Endothelial cell of umbilical vein (primary cell): Measurements from ENCODE around the gene HOXA9. TPM values are rescaled to one million over a fixed set of nuclear protein-coding genes. Genes with fewer than 3 reads are reported as not detected.

Experiments used
- BruUV-seq: library from RNA; stranded (reverse); fragments of 400-500 nt; replicated peaks from 2 replicates; lab custom pipeline; 2021; lab: Mats Ljungman, UMichigan
- CTCF ChIA-PET: fragments of 300-600, 350-600 bp; sonication (Branson Sonifier 250); formaldehyde crosslinking; loops from one replicate; lab custom pipeline; 2021; ENCODE audit warnings: antibody characterized with exemption, inconsistent platforms; lab: Charles Lee
- POLR2A ChIA-PET: fragments of 300-600, 350-600 bp; sonication (Branson Sonifier 250); formaldehyde crosslinking; loops from one replicate; lab custom pipeline; 2021; ENCODE audit warnings: antibody characterized with exemption, inconsistent platforms; lab: Charles Lee
- DNase-seq: peaks from one replicate; pipeline ENCODE4 v3.0.0-alpha.2; 2011; ENCODE audit warnings: low read depth, low spot score
- FAIRE-seq: peaks from 2 replicates; lab custom pipeline; 2011; peaks lifted over from hg19 to GRCh38; lab: Jason Lieb, UNC
- H2AFZ ChIP-seq: 2 replicates; pipeline ENCODE4 v1.6.0; 2012; ENCODE audit warnings: low read depth, low read length, control low read depth, inconsistent platforms
- H3K27ac ChIP-seq: 2 replicates; pipeline ENCODE4 v1.5.1; 2011; ENCODE audit warnings: low read depth, mild to moderate bottlenecking, control low read depth, low read length, moderate library complexity; ENCODE audit not compliant: insufficient read depth
- H3K27me3 ChIP-seq, 2 experiments: 2 replicates each; pipeline versions ENCODE4 v1.6.0 to v1.6.1; 2011; ENCODE audit warnings: low read length in 2 of 2, mixed read lengths in 1 of 2; ENCODE audit not compliant: control insufficient read depth in 2 of 2, insufficient read depth in 2 of 2
- H3K36me3 ChIP-seq, 2 experiments: 2 replicates in 1 of 2; 3 replicates in 1 of 2; pipeline ENCODE4 v1.5.1; 2011; ENCODE audit warnings: low read length in 2 of 2, mild to moderate bottlenecking in 1 of 2, moderate library complexity in 1 of 2; ENCODE audit not compliant: control insufficient read depth in 2 of 2, insufficient read depth in 2 of 2; ENCODE audit errors: extremely low read depth in 1 of 2
- H3K4me1 ChIP-seq: 3 replicates; pipeline ENCODE4 v1.5.1; 2011; ENCODE audit warnings: mild to moderate bottlenecking, low read length; ENCODE audit not compliant: control insufficient read depth, insufficient read depth; ENCODE audit errors: extremely low read depth
- H3K4me2 ChIP-seq: 2 replicates; pipeline ENCODE4 v1.6.1; 2011; ENCODE audit warnings: low read length, control low read depth, mixed read lengths; ENCODE audit not compliant: insufficient read depth
- H3K4me3 ChIP-seq, 3 experiments: fragments of 200-600 bp in 1 of 3; sonication (generic), shearing (Covaris generic) in 1 of 3; replicated peaks in 1 of 3; 2 replicates each; pipeline ENCODE4 v1.5.1; 2011 to 2016; ENCODE audit warnings: control low read depth in 3 of 3, low read length in 3 of 3, mild to moderate bottlenecking in 2 of 3, inconsistent platforms in 1 of 3, low read depth in 1 of 3, moderate library complexity in 1 of 3; ENCODE audit not compliant: insufficient read depth in 1 of 3
- H3K79me2 ChIP-seq: 2 replicates; pipeline ENCODE4 v1.6.0; 2012; ENCODE audit warnings: low read length, inconsistent platforms; ENCODE audit not compliant: control insufficient read depth, insufficient read depth
- H3K9ac ChIP-seq: replicated peaks from 2 replicates; pipeline ENCODE3; 2011; ENCODE audit warnings: low read length, control low read depth; ENCODE audit not compliant: insufficient read depth; ENCODE audit errors: extremely low read depth
- H3K9me1 ChIP-seq: replicated peaks from 3 replicates; pipeline ENCODE4 v1.6.0; 2011; ENCODE audit warnings: mild to moderate bottlenecking, low read length; ENCODE audit not compliant: control insufficient read depth, insufficient read depth; ENCODE audit errors: extremely low read depth
- H3K9me3 ChIP-seq: replicated peaks from 2 replicates; pipeline ENCODE4 v1.5.1; 2012; ENCODE audit warnings: low read length, inconsistent platforms; ENCODE audit not compliant: control insufficient read depth, insufficient read depth
- H4K20me1 ChIP-seq: replicated peaks from 2 replicates; pipeline ENCODE3; 2011; ENCODE audit warnings: mild to moderate bottlenecking, low read length; ENCODE audit not compliant: control insufficient read depth, insufficient read depth; ENCODE audit errors: extremely low read depth
- CTCF ChIP-seq, 2 donors: IDR thresholded peaks; 1 replicate in 1 of 2; 2 replicates in 1 of 2; pipeline ENCODE4 v1.5.1; 2011; ENCODE audit warnings: low read length in 2 of 2, mild to moderate bottlenecking in 2 of 2, moderate library complexity in 2 of 2, control low read depth in 1 of 2, inconsistent platforms in 1 of 2, low read depth in 1 of 2; ENCODE audit not compliant: insufficient read depth in 1 of 2; ENCODE audit errors: extremely low read depth in 1 of 2
- EZH2 ChIP-seq: IDR thresholded peaks from 2 replicates; pipeline ENCODE4 v1.6.1; 2012; ENCODE audit warnings: borderline replicate concordance, low read depth, mild to moderate bottlenecking, moderate library complexity, low read length, inconsistent platforms; ENCODE audit not compliant: severe bottlenecking
- FOS ChIP-seq: IDR thresholded peaks from 2 replicates; pipeline ENCODE4 v1.6.1; 2011; ENCODE audit warnings: mild to moderate bottlenecking, low read length, moderate library complexity, borderline replicate concordance; ENCODE audit not compliant: insufficient read depth
- GATA2 ChIP-seq: IDR thresholded peaks from 2 replicates; pipeline ENCODE4 v1.7.0; 2011; ENCODE audit warnings: low read depth, mild to moderate bottlenecking, moderate library complexity, mixed read lengths, low read length; ENCODE audit not compliant: insufficient read length, insufficient read depth
- JUN ChIP-seq: IDR thresholded peaks from 2 replicates; pipeline ENCODE4 v1.6.1; 2011; ENCODE audit warnings: borderline replicate concordance, low read depth; ENCODE audit not compliant: insufficient read length, insufficient read depth
- MYC ChIP-seq: IDR thresholded peaks from one replicate; pipeline ENCODE4 v1.6.1; 2011; ENCODE audit warnings: mild to moderate bottlenecking, low read depth, low read length
- POLR2A ChIP-seq: IDR thresholded peaks from 2 replicates; pipeline ENCODE4 v1.6.1; 2012; ENCODE audit warnings: low read depth, mild to moderate bottlenecking, control low read depth, low read length
- POLR2AphosphoS5 ChIP-seq: IDR thresholded peaks from 2 replicates; pipeline ENCODE4 v1.6.1; 2012; ENCODE audit warnings: low read depth, mild to moderate bottlenecking, control low read depth, low read length, moderate library complexity; ENCODE audit not compliant: insufficient read depth
- dilution Hi-C: fragments of 300-500 bp; cut with MboI; formaldehyde crosslinking; loops from one replicate; pipeline ENCODE4 v1.15.0; 2019; ENCODE audit warnings: low sequenced_read_pairs; ENCODE audit not compliant: extremely low pct_ligation_motif_present
- intact Hi-C: fragments of 100-400 bp; cut with micrococcal nuclease; formaldehyde crosslinking; loops from one replicate; pipeline ENCODE4 v1.10.0; 2022
- polyA plus RNA-seq, 4 experiments: library from polyadenylated mRNA; depleted of rRNA in 3 of 4; stranded (reverse) in 3 of 4; unstranded in 1 of 4; fragments of >200 nt; gene quantifications; 2 replicates each; pipeline versions ENCODE4 v1.2.1 to v1.2.3, GENCODE V29; 2011 to 2012; ENCODE audit warnings: missing spikeins in 1 of 4
- total RNA-seq: library from RNA; stranded (reverse); gene quantifications from 2 replicates; pipeline ENCODE4 v1.2.3, GENCODE V29; 2021

The HOXA9 gene
- total and polyA plus RNA-seq, 2 donors (not counting 3 experiments of a cell fraction or from before 2014, with no cell fraction given) = 47.2 to 61.6 TPM

- Histone ChIP-seq H3K79me2 (peaks cover 83% of the 10 kb centered on the region), H3K4me3 (peak overlapping the region; percentile 59 to 76 (median 60)), H3K36me3 (no peaks in the 10 kb centered on the region), H3K4me2 (peak overlapping the region; percentile 92), H3K9ac (peak overlapping the region; percentile 78), H3K9me1 (no peaks in the 10 kb centered on the region), H3K27ac (peak overlapping the region; percentile 96), H3K9me3 (no peaks in the 10 kb centered on the region), H3K27me3 (no peaks in the 10 kb centered on the region), H2AFZ (peak overlapping the region; percentile 58), H4K20me1 (no peaks in the 10 kb centered on the region), H3K4me1 (peaks cover 69% of the 10 kb centered on the region)
- DNase-seq (peak; percentile 79), FAIRE-seq (no peak)
- dilution Hi-C loops = loop anchor here (25.0 kb wide), 1 partner anchor 969 kb away; no protein-coding TSS in a partner anchor
- peak; percentile 8 for TF ChIP-seq POLR2A
- TF ChIP-seq JUN = no peak
- peak; percentile 16 for TF ChIP-seq POLR2AphosphoS5
- no peak for TF ChIP-seq EZH2
- no peak for TF ChIP-seq FOS
- TF ChIP-seq GATA2 = no peak
- no peak for TF ChIP-seq CTCF (IDR thresholded peaks at IDR 0.05; ENCODE audit: extremely low read depth in 1 of 2, insufficient read depth in 1 of 2, low read depth in 1 of 2, low read length in 2 of 2)
- TF ChIP-seq MYC = no peak
- BruUV-seq = TSS peak; percentile 29
- ChIA-PET POLR2A (interaction anchor here (0.6 to 1.4 kb wide), 2 partner anchors 35 to 956 kb away, joined by 4 to 7 read pairs; no protein-coding TSS in a partner anchor), CTCF (interaction anchor here (0.8 to 4.1 kb wide), 17 partner anchors 11 to 1294 kb away, joined by 3 to 48 read pairs (median 4); partner anchors contain the start of genes HOXA10, HOXA11 and HOXA5)
- intact Hi-C loops = loop anchor here (5.0 kb wide), 1 partner anchor 999 kb away; no protein-coding TSS in a partner anchor
These were observed 9.4 kb downstream of the HOXA9 start for GRCh38 chr7:27155816-27156507.
